ENCODE measurements around the gene CBX7.

DNA sequence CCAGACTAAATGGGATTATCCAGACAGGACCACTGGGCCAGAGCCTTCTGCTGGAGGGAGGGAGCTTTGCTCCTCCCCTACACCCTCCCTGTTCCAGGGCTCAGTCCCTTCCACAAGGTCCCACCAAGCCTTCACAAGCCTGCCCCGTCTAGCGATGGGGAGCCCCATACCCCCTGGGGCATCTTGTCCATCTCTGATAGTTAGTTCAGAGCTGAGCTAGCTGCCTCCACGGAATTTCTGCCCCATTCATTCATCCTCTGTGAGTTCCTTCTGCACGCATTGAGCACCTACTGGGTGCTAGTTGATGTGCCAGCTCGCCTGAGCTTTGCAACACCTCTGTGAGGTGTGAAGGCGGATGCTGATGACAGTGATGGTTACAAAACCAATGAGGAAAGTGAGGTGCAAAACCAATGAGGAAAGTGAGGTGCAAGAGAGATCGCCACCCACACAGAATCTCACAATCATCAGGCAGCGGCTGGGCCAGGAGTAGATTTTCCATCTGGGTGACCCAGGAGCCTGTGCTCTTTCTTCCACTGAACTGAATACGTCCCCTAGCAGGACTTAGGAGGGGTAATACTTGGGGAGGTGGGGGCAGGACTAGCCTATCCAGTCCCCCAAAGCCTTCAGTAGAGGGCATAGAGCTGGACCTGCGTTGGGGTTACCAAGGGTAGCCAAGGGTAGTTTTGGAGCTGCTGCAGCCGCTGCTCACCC is 21.5 kb upstream of the CBX7 start:
- no peak for TF ChIP-seq CTCF (IDR thresholded peaks at IDR 0.05; ENCODE audit: insufficient read depth, low read length)
- TF ChIP-seq POLR2AphosphoS5 (IDR thresholded peaks at IDR 0.05; ENCODE audit: low read depth): no peak
- TF ChIP-seq SPI1 (IDR thresholded peaks at IDR 0.05; ENCODE audit: borderline replicate concordance, low read depth): no peak

Measured in HL-60 (cell line).